Measurements from ENCODE around the gene CSNK1A1L.

Gene CSNK1A1L

GRCh38 chr13:37105251-37105714, at the start of gene CSNK1A1L:
TSS of gene CSNK1A1L (minus strand) at chr13:37105664. CDS start at chr13:37105256, 408 bp downstream.
- no peak within 1 kb of the TSS for H3K4me3 ChIP-seq (ENCODE audit: low read depth, low read length)
- TF ChIP-seq CTCF (IDR thresholded peaks at IDR 0.05; ENCODE audit: low read depth, low read length): no peak

GRCh38 chr13:37149380-37149779, 43.9 kb upstream of the CSNK1A1L start:
- no peak for TF ChIP-seq CTCF (IDR thresholded peaks at IDR 0.05; ENCODE audit: low read depth, low read length)
- no peak overlapping the region for H3K4me3 ChIP-seq (ENCODE audit: low read depth, low read length)

GRCh38 chr13:37148501-37148900, 43.0 kb upstream of the CSNK1A1L start:
- no peak for TF ChIP-seq CTCF (IDR thresholded peaks at IDR 0.05; ENCODE audit: low read depth, low read length)
- H3K4me3 ChIP-seq (ENCODE audit: low read depth, low read length): no peak overlapping the region

GRCh38 chr13:37144661-37145060, 39.2 kb upstream of the CSNK1A1L start:
- H3K4me3 ChIP-seq (ENCODE audit: low read depth, low read length): no peak overlapping the region
- no peak for TF ChIP-seq CTCF (IDR thresholded peaks at IDR 0.05; ENCODE audit: low read depth, low read length)

- TF ChIP-seq CTCF (IDR thresholded peaks at IDR 0.05; ENCODE audit: low read depth, low read length): no peak
- H3K4me3 ChIP-seq (ENCODE audit: low read depth, low read length): no peak overlapping the region
Measured at GRCh38 chr13:37143911-37144310, 38.4 kb upstream of the CSNK1A1L start.

- no peak overlapping the region for H3K4me3 ChIP-seq (ENCODE audit: low read depth, low read length)
- TF ChIP-seq CTCF (IDR thresholded peaks at IDR 0.05; ENCODE audit: low read depth, low read length): no peak
Measured at GRCh38 chr13:37142877-37143276, 37.4 kb upstream of the CSNK1A1L start.

GRCh38 chr13:37141011-37141410, 35.5 kb upstream of the CSNK1A1L start:
- no peak for TF ChIP-seq CTCF (IDR thresholded peaks at IDR 0.05; ENCODE audit: low read depth, low read length)
- H3K4me3 ChIP-seq (ENCODE audit: low read depth, low read length): no peak overlapping the region
